Measurements from ENCODE around the gene FRAS1.

FRAS1 gene

GRCh38 chr4:78190595-78190994, 133.5 kb downstream of the FRAS1 start:
- CTCF ChIA-PET, result no interaction called here
- POLR2A ChIA-PET, result no interaction called here
- no peak for TF ChIP-seq CTCF (IDR thresholded peaks at IDR 0.05; ENCODE audit: control extremely low read depth, extremely low read depth, low read depth, missing control alignments)
- no peak for DNase-seq (ENCODE audit: extremely low spot score)

- ChIA-PET CTCF (no interaction called here), POLR2A (no interaction called here)
- no peak for DNase-seq (ENCODE audit: extremely low spot score)
These were observed 140.8 kb downstream of the FRAS1 start for GRCh38 chr4:78197947-78198346.

GRCh38 chr4:78199984-78200383, 142.9 kb downstream of the FRAS1 start:
- POLR2A ChIA-PET, result no interaction called here
- CTCF ChIA-PET, result no interaction called here
- no peak for DNase-seq (ENCODE audit: extremely low spot score)
- no peak for TF ChIP-seq CTCF (IDR thresholded peaks at IDR 0.05; ENCODE audit: control extremely low read depth, extremely low read depth, low read depth, missing control alignments)

More at GRCh38 chr4:78197947-78198346, 140.8 kb downstream of the FRAS1 start:
- TF ChIP-seq CTCF (IDR thresholded peaks at IDR 0.05; ENCODE audit: control extremely low read depth, extremely low read depth, low read depth, missing control alignments), result no peak

- no peak for DNase-seq (ENCODE audit: extremely low spot score)
- CTCF ChIA-PET, result no interaction called here
- POLR2A ChIA-PET, result no interaction called here
- no peak for TF ChIP-seq CTCF (IDR thresholded peaks at IDR 0.05; ENCODE audit: control extremely low read depth, extremely low read depth, low read depth, missing control alignments)
These were observed 143.8 kb downstream of the FRAS1 start for GRCh38 chr4:78200949-78201348.

GRCh38 chr4:78204176-78204575, 147.1 kb downstream of the FRAS1 start:
- TF ChIP-seq CTCF (IDR thresholded peaks at IDR 0.05; ENCODE audit: control extremely low read depth, extremely low read depth, low read depth, missing control alignments), result no peak
- DNase-seq (ENCODE audit: extremely low spot score), result no peak
- POLR2A ChIA-PET, result no interaction called here
- CTCF ChIA-PET, result no interaction called here

- DNase-seq (ENCODE audit: extremely low spot score), result no peak
- ChIA-PET CTCF (no interaction called here), POLR2A (no interaction called here)
- no peak for TF ChIP-seq CTCF (IDR thresholded peaks at IDR 0.05; ENCODE audit: control extremely low read depth, extremely low read depth, low read depth, missing control alignments)
These were observed 148.5 kb downstream of the FRAS1 start for GRCh38 chr4:78205591-78205990.

- DNase-seq (ENCODE audit: extremely low spot score), result no peak
- no peak for TF ChIP-seq CTCF (IDR thresholded peaks at IDR 0.05; ENCODE audit: control extremely low read depth, extremely low read depth, low read depth, missing control alignments)
- ChIA-PET POLR2A (no interaction called here), CTCF (no interaction called here)
These were observed 150.4 kb downstream of the FRAS1 start for GRCh38 chr4:78207541-78207940.
